Colonic mucosa (tissue), 4 donors: ENCODE data around the gene LMO2. TPM values are rescaled to one million over a fixed set of nuclear protein-coding genes. Genes with fewer than 3 reads are reported as not detected.

Experiments
- DNase-seq: peaks from one replicate; pipeline ENCODE4 v3.0.0-alpha.2; 2020
- H3K27ac ChIP-seq: fragments of 200-600 bp; one replicate; pipeline ENCODE4 v1.8.0; 2021
- H3K27me3 ChIP-seq: fragments of 200-600 bp; one replicate; pipeline ENCODE4 v1.8.0; 2021
- H3K36me3 ChIP-seq: fragments of 200-600 bp; one replicate; pipeline ENCODE4 v1.8.0; 2021
- H3K4me1 ChIP-seq: fragments of 200-600 bp; one replicate; pipeline ENCODE4 v1.8.0; 2021; ENCODE audit warnings: mild to moderate bottlenecking
- H3K4me3 ChIP-seq: fragments of 200-600 bp; one replicate; pipeline ENCODE4 v1.8.0; 2021
- H3K9ac ChIP-seq, 2 donors: one replicate each; pipeline ENCODE4 v1.7.0; 2013; ENCODE audit warnings: control low read depth in 2 of 2, low read depth in 2 of 2, low read length in 2 of 2
- H3K9me3 ChIP-seq: fragments of 200-600 bp; one replicate; pipeline ENCODE4 v1.8.0; 2021
- intact Hi-C: fragments of 100-400 bp; cut with DNase I; formaldehyde crosslinking; loops from one replicate; pipeline ENCODE4 v1.14.1; 2022
- total RNA-seq, 2 donors: library from RNA; stranded (reverse); fragmentation: NEBNext Ultra II Directional in 1 of 2; extraction: Animal tissue kit (Norgen Biotek cat#: 25700) in 1 of 2; gene quantifications; one replicate each; pipeline ENCODE4 v1.2.1, GENCODE V29; 2021
- TF ChIP-seq, protein P1 (sequence below): fragments of 200-600 bp; IDR thresholded peaks from one replicate; pipeline ENCODE4 v1.8.0; 2022; ENCODE audit warnings: antibody characterized with exemption, mild to moderate bottlenecking
- donor health status: healthy.
- donor health status: DM: no; HTN: no; CAD: no.
- donor health status: DM: no; HTN: no; CAD: no.

LMO2 gene
- total RNA-seq, 2 donors from 2014 or later = 7.2 to 11.3 TPM

DNA sequence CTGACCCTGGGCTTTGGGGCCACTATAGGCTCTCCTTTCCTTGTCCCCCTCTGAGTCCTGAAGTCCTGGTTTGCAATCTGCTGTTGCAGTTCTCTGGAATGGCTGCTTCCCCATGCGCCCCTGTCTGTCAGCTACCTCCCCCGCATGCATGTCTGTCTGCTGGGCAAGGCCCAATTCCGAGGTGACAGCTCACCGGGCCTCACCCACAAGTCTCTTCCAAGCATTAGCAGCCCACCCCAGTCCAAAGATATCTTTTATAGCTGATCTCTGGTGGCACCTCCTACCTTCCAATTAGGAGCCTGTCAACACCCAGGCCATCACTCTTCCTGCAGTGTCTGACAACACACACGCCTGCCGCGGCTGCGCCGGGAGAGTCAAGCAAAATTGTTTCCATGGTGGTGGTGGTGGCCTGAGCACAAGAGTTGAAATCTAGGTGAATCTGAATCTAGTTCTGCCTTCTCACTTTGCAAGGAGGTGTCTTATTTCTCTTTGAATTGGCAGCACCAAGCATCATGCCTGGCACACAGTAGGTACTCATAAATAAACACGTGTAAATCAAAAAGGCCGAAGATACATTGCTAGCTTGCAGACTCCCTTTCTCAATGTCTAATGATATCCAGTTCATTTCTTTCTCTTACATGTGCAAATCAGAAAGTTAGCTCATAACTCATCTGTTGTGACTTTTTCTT lies 1.2 kb upstream of the LMO2 start:
- Histone ChIP-seq H3K27ac (no peak overlapping the region), H3K9me3 (no peaks in the 10 kb centered on the region), H3K36me3 (no peaks in the 10 kb centered on the region), H3K9ac (no peak overlapping the region), H3K4me3 (no peak overlapping the region), H3K27me3 (no peaks in the 10 kb centered on the region), H3K4me1 (no peaks in the 10 kb centered on the region)
- TF ChIP-seq, protein P1, sequence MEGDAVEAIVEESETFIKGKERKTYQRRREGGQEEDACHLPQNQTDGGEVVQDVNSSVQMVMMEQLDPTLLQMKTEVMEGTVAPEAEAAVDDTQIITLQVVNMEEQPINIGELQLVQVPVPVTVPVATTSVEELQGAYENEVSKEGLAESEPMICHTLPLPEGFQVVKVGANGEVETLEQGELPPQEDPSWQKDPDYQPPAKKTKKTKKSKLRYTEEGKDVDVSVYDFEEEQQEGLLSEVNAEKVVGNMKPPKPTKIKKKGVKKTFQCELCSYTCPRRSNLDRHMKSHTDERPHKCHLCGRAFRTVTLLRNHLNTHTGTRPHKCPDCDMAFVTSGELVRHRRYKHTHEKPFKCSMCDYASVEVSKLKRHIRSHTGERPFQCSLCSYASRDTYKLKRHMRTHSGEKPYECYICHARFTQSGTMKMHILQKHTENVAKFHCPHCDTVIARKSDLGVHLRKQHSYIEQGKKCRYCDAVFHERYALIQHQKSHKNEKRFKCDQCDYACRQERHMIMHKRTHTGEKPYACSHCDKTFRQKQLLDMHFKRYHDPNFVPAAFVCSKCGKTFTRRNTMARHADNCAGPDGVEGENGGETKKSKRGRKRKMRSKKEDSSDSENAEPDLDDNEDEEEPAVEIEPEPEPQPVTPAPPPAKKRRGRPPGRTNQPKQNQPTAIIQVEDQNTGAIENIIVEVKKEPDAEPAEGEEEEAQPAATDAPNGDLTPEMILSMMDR = no peak
- DNase-seq = no peak
- intact Hi-C loops = no loop called here

DNA sequence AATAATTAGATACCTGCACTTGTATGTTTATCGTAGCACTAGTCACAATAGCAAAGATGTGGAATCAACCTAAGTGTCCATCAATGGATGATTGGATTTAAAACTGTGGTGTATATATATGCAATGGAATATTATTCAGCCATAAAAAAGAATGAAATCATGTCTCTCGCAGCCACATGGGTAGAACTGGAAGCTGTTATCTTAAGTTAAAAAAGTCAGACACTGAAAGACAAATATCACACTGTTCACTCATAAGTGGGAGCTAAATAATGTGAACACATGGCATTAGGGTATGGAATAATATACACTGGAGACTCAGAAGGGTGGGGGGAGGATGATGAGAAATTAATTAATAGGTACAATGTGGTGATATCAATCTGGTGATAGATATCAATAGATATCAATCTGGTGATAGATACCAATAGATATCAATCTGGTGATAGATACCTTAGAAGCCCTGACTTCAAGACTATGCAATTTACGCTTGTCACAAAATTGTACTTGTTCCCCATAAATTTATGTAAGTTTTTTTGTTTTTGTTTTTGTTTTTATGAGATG lies 2.0 kb downstream of the LMO2 start:
- TF ChIP-seq, protein P1 = no peak
- no peaks in the 10 kb centered on the region for H3K4me1 ChIP-seq
- no peaks in the 10 kb centered on the region for H3K9me3 ChIP-seq
- no peak overlapping the region for H3K27ac ChIP-seq
- DNase-seq = no peak
- no peaks in the 10 kb centered on the region for H3K27me3 ChIP-seq
- no peaks in the 10 kb centered on the region for H3K36me3 ChIP-seq
- H3K4me3 ChIP-seq = no peak overlapping the region
- H3K9ac ChIP-seq = no peak overlapping the region
- intact Hi-C loops = no loop called here

DNA sequence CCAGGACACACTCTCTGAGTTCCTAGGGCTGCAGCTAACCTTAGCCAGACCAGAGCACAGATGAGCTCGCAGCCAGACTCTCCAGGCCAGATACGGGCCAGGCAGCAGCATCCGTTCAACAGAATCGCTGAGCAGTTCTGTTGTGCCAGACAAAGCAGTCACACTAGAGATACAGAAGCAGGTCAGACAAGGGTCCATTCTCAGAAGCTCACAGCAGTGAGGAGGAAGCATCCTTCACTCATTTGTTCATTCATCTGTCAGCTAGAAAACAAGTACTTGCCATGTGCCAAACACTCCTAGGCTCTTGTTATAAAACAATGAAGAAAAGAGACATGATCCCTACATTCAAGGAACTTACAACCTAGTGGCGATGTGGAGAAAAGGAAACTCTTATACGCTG lies 2.6 kb downstream of the LMO2 start:
- TF ChIP-seq, protein P1 = no peak
- Histone ChIP-seq H3K9me3 (no peaks in the 10 kb centered on the region), H3K27me3 (no peaks in the 10 kb centered on the region), H3K4me3 (no peak overlapping the region), H3K27ac (no peak overlapping the region), H3K9ac (no peak overlapping the region), H3K36me3 (no peaks in the 10 kb centered on the region), H3K4me1 (no peaks in the 10 kb centered on the region)
- intact Hi-C loops = no loop called here
- no peak for DNase-seq

DNA sequence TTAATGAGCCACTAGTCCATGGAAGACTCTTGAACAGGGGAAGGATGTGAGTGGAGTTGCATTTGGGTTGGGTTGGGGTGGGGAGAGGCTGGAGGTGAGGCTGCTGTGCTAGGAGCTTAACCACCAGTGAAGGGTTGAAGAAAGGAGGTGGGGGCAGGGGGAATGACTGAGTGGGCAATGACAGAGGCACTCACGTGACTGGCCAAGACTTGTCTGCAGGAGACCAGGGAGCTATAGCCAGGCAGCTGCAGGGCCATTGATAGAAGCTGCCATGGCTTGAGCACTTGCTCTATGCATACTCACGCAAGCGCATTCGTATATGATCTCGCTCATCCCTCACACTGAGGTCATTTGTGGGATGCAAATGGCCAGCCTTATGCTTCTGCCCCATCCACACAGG lies 4.0 kb downstream of the LMO2 start:
- Histone ChIP-seq H3K27ac (no peak overlapping the region), H3K4me1 (no peaks in the 10 kb centered on the region), H3K36me3 (no peaks in the 10 kb centered on the region), H3K9me3 (no peaks in the 10 kb centered on the region), H3K4me3 (no peak overlapping the region), H3K9ac (no peak overlapping the region), H3K27me3 (no peaks in the 10 kb centered on the region)
- intact Hi-C loops = no loop called here
- no peak for DNase-seq
- TF ChIP-seq, protein P1 = no peak

DNA sequence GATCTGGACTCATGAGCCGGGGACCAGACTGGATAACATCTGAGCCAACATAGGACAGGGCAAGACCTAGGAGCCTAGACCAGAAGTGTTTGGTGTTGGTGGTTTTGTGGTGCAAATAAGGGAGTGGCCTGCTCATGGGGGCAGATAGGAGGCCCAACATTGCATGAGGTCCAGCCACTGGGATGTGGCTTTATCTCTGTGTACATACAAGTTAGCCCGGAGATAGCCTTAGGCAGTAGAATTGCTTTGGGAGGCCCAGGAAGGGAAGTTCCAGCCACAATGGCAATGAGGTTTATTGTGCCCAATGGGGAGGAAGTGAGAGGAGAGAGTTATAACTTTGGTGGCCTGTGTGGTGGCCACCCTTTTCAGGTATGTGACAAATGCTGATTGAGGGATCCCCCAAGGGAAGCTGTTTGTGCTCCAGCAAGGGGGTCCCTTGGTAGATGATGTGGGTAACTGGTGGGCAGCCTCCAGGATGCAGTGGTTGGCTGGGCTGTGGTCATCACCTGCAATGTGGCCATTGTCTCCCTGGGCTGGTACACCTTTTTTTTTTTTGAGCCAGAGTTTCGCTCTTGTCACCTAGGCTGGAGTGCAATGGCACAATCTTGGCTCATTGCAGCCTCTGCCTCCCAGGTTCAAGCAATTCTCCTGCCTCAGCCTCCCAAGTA lies 6.4 kb downstream of the LMO2 start:
- TF ChIP-seq, protein P1 = no peak
- Histone ChIP-seq H3K36me3 (no peaks in the 10 kb centered on the region), H3K9me3 (no peaks in the 10 kb centered on the region), H3K9ac (no peak overlapping the region), H3K4me1 (no peaks in the 10 kb centered on the region), H3K27me3 (no peaks in the 10 kb centered on the region), H3K27ac (no peak overlapping the region), H3K4me3 (no peak overlapping the region)
- intact Hi-C loops = no loop called here
- no peak for DNase-seq
